Osteoblast (primary cell): ENCODE measurements around the gene RNASE8. TPM values are rescaled to one million over a fixed set of nuclear protein-coding genes. Genes with fewer than 3 reads are reported as not detected.
A peak's percentile ranks its signal among the peaks of the same experiment; 100 is the strongest.

Source experiments
- DNase-seq: peaks from one replicate; pipeline ENCODE4 v3.0.0; 2011; ENCODE audit warnings: low spot score, mixed read lengths; ENCODE audit not compliant: insufficient read length; ENCODE audit errors: missing footprints
- H2AFZ ChIP-seq: 2 replicates; pipeline ENCODE4 v1.6.0; 2011; ENCODE audit warnings: mild to moderate bottlenecking, low read length
- H3K27ac ChIP-seq: 2 replicates; pipeline ENCODE4 v1.5.1; 2011; ENCODE audit warnings: mild to moderate bottlenecking, low read depth, low read length, moderate library complexity
- H3K27me3 ChIP-seq: 2 replicates; pipeline ENCODE4 v1.6.0; 2012; ENCODE audit warnings: mild to moderate bottlenecking, control low read depth, inconsistent platforms, low read length, moderate library complexity; ENCODE audit not compliant: insufficient read depth
- H3K36me3 ChIP-seq: 2 replicates; pipeline ENCODE4 v1.5.1; 2011; ENCODE audit warnings: mild to moderate bottlenecking, low read length, control low read depth, moderate library complexity; ENCODE audit not compliant: insufficient read depth
- H3K4me1 ChIP-seq: 2 replicates; pipeline ENCODE4 v1.5.1; 2011; ENCODE audit warnings: mild to moderate bottlenecking, low read length, control low read depth, moderate library complexity; ENCODE audit not compliant: insufficient read depth
- H3K4me2 ChIP-seq: 2 replicates; pipeline ENCODE4 v1.6.0; 2011; ENCODE audit warnings: mild to moderate bottlenecking, low read length; ENCODE audit not compliant: insufficient read depth
- H3K4me3 ChIP-seq: fragments of 200-600 bp; sonication (generic); 3 replicates; pipeline ENCODE4 v1.5.1; 2012; ENCODE audit warnings: mild to moderate bottlenecking, low read length, inconsistent platforms; ENCODE audit not compliant: insufficient read depth
- H3K79me2 ChIP-seq: 2 replicates; pipeline ENCODE4 v1.6.0; 2012; ENCODE audit warnings: mild to moderate bottlenecking, low read length, control low read depth, inconsistent platforms; ENCODE audit not compliant: insufficient read depth
- H3K9me3 ChIP-seq: 2 replicates; pipeline ENCODE4 v1.5.1; 2011; ENCODE audit warnings: low read depth, low read length, control low read depth
- H4K20me1 ChIP-seq: 2 replicates; pipeline ENCODE4 v1.6.0; 2012; ENCODE audit warnings: mild to moderate bottlenecking, low read length, control low read depth; ENCODE audit not compliant: insufficient read depth
- CTCF ChIP-seq: IDR thresholded peaks from 2 replicates; pipeline ENCODE4 v1.5.1; 2011; ENCODE audit warnings: mild to moderate bottlenecking, low read depth, low read length, moderate library complexity; ENCODE audit errors: extremely low read depth
- total RNA-seq: library from RNA; depleted of rRNA; stranded (reverse); fragments of >200 nt; gene quantifications from 2 replicates; pipeline ENCODE4 v1.2.3, GENCODE V29; 2012

The RNASE8 gene
- total RNA-seq, 1 donor, result not detected

GRCh38 chr14:21048638-21049037 lies 9.0 kb upstream of the RNASE8 start:
- Histone ChIP-seq H3K36me3 (no peaks in the 10 kb centered on the region), H4K20me1 (no peaks in the 10 kb centered on the region), H3K27me3 (peaks cover 11% of the 10 kb centered on the region), H3K27ac (no peak overlapping the region), H3K4me2 (no peak overlapping the region), H2AFZ (no peak overlapping the region), H3K4me1 (peaks cover 17% of the 10 kb centered on the region), H3K4me3 (no peak overlapping the region), H3K79me2 (no peaks in the 10 kb centered on the region), H3K9me3 (no peaks in the 10 kb centered on the region)
- no peak for DNase-seq
- no peak for TF ChIP-seq CTCF

DNA sequence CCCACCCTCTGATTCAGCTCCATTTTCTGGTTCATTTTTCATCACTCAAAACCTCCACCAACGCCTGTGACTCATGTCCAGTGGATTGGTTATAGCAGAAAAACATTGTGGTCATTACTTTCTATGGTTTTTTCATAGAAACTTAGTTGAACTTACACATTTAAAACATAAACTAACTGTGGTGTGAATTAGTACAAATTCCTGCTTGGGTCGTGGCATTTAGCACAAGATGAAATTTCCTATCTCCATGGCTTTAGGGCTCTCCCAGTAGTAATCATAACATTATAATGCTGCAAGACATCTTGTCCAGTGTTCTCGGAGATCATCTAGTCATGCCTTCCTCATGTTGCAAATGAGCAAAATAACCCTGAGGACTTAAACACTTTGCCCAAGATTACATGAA lies 8.3 kb upstream of the RNASE8 start:
- Histone ChIP-seq H4K20me1 (no peaks in the 10 kb centered on the region), H3K4me1 (peaks cover 17% of the 10 kb centered on the region), H3K4me3 (peak overlapping the region; percentile 52), H3K27ac (no peak overlapping the region), H3K9me3 (no peaks in the 10 kb centered on the region), H2AFZ (peak overlapping the region; percentile 67), H3K36me3 (no peaks in the 10 kb centered on the region), H3K27me3 (peaks cover 7% of the 10 kb centered on the region), H3K79me2 (no peaks in the 10 kb centered on the region), H3K4me2 (peak overlapping the region; percentile 76)
- peak; percentile 36 for DNase-seq
- TF ChIP-seq CTCF, result no peak

DNA sequence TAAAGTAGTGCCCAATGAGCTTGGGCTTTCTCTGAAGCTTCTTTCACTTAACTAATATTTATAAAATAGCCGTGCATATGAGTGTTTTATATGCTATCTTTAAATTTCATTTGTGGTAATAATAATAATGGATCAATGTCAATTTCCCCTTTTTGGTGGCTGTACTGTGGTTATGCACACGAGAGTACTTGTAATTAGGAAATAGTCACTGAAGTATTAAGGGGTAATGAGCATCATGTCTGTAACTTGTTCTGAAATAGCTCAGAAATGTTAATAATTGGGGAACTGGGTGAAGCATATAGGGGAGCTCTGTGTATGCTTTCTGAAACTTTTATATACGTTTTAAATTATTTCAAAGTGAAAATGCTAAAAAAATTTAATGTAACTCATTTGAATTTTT lies 7.0 kb upstream of the RNASE8 start:
- TF ChIP-seq CTCF, result no peak
- H3K36me3 ChIP-seq, result no peaks in the 10 kb centered on the region
- no peak overlapping the region for H3K4me3 ChIP-seq
- H2AFZ ChIP-seq, result no peak overlapping the region
- peaks cover 17% of the 10 kb centered on the region for H3K4me1 ChIP-seq
- H3K27me3 ChIP-seq, result no peaks in the 10 kb centered on the region
- no peak overlapping the region for H3K4me2 ChIP-seq
- no peaks in the 10 kb centered on the region for H3K9me3 ChIP-seq
- H4K20me1 ChIP-seq, result no peaks in the 10 kb centered on the region
- H3K79me2 ChIP-seq, result no peaks in the 10 kb centered on the region
- DNase-seq, result no peak
- H3K27ac ChIP-seq, result no peak overlapping the region

GRCh38 chr14:21053184-21054122 lies 4.2 kb upstream of the RNASE8 start:
- Histone ChIP-seq H2AFZ (no peak overlapping the region), H3K4me1 (peaks cover 21% of the 10 kb centered on the region), H4K20me1 (no peaks in the 10 kb centered on the region), H3K36me3 (no peaks in the 10 kb centered on the region), H3K27ac (no peak overlapping the region), H3K4me2 (no peak overlapping the region), H3K79me2 (no peaks in the 10 kb centered on the region), H3K9me3 (no peaks in the 10 kb centered on the region), H3K27me3 (no peaks in the 10 kb centered on the region), H3K4me3 (no peak overlapping the region)
- DNase-seq, result no peak
- no peak for TF ChIP-seq CTCF
